ENCODE measurements around the gene PAGE1. TPM values are rescaled to one million over a fixed set of nuclear protein-coding genes. Genes with fewer than 3 reads are reported as not detected.

The PAGE1 gene
- total and polyA plus RNA-seq, 8 donors = not detected

DNA sequence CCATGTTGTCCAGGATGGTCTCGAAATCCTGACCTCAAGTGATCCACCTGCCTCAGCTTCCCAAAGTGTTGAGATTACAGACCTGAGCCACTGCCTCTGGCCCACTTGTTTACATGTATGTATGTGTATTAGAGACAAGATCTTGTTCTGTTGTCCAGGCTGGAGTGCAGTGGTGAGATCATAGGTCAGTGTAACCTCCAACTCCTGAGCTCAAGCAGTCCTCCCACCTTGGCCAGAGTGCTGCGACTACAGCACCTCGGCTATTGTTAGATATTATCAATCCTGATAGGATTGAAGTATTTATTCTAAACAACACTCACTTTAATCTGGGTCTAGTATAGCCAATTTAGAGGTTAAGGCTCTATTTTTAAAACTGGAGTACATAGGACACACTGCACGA is 36.0 kb downstream of the PAGE1 start:
- no peaks in the 10 kb centered on the region for H3K4me1 ChIP-seq
- DNase-seq = no peak
- no peak overlapping the region for H3K4me3 ChIP-seq
- H3K27ac ChIP-seq = no peak overlapping the region
- no peaks in the 10 kb centered on the region for H3K36me3 ChIP-seq
- H3K9me3 ChIP-seq = no peaks in the 10 kb centered on the region
- TF ChIP-seq POLR2A (IDR thresholded peaks at IDR 0.05) = no peak
- TF ChIP-seq, protein P1, sequence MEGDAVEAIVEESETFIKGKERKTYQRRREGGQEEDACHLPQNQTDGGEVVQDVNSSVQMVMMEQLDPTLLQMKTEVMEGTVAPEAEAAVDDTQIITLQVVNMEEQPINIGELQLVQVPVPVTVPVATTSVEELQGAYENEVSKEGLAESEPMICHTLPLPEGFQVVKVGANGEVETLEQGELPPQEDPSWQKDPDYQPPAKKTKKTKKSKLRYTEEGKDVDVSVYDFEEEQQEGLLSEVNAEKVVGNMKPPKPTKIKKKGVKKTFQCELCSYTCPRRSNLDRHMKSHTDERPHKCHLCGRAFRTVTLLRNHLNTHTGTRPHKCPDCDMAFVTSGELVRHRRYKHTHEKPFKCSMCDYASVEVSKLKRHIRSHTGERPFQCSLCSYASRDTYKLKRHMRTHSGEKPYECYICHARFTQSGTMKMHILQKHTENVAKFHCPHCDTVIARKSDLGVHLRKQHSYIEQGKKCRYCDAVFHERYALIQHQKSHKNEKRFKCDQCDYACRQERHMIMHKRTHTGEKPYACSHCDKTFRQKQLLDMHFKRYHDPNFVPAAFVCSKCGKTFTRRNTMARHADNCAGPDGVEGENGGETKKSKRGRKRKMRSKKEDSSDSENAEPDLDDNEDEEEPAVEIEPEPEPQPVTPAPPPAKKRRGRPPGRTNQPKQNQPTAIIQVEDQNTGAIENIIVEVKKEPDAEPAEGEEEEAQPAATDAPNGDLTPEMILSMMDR (IDR thresholded peaks at IDR 0.05) = no peak
- TF ChIP-seq EP300 (IDR thresholded peaks at IDR 0.05) = no peak
- TF ChIP-seq POLR2AphosphoS5 (IDR thresholded peaks at IDR 0.05) = no peak
- intact Hi-C loops (cut with DNase I; ENCODE audit: low total_unique reads) = no loop called here
- 41 to 56% (median 48%) methylated on average over 4 of the region's 4 CpGs for WGBS, 5 donors
- H3K27me3 ChIP-seq = peaks cover 0 to 1% (median 0%) of the 10 kb centered on the region in 3 donors

DNA sequence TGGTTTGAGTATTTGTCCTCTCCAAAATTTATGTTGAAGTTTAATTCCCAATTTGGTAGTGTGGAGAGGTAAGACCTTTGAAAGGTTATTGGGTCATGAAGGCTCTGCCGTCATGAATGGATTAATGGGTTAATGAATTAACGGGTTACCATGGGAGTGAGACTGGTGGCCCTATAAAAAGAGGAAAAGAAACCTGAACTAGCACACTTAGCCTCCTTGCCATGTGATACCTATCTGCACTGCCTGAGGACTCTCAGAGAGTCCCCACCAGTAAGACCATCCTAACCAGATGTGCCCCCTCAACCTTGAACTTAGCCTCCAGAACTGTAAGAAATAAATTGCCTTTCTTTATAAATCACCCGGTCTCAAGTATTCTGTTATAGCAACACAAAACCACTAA is 39.3 kb downstream of the PAGE1 start:
- Histone ChIP-seq H3K9me3 (no peaks in the 10 kb centered on the region), H3K36me3 (no peaks in the 10 kb centered on the region), H3K27ac (no peak overlapping the region), H3K4me3 (no peak overlapping the region), H3K4me1 (no peaks in the 10 kb centered on the region), H3K27me3 (peaks cover 0 to 4% (median 0%) of the 10 kb centered on the region in 3 donors)
- intact Hi-C loops (cut with DNase I; ENCODE audit: low total_unique reads) = no loop called here
- DNase-seq = no peak
- WGBS, 5 donors = 56 to 83% (median 74%) methylated on average over 3 of the region's 3 CpGs
- TF ChIP-seq EP300 (IDR thresholded peaks at IDR 0.05) = no peak
- TF ChIP-seq POLR2AphosphoS5 (IDR thresholded peaks at IDR 0.05) = no peak
- no peak for TF ChIP-seq POLR2A (IDR thresholded peaks at IDR 0.05)
- TF ChIP-seq, protein P1 (IDR thresholded peaks at IDR 0.05) = no peak

DNA sequence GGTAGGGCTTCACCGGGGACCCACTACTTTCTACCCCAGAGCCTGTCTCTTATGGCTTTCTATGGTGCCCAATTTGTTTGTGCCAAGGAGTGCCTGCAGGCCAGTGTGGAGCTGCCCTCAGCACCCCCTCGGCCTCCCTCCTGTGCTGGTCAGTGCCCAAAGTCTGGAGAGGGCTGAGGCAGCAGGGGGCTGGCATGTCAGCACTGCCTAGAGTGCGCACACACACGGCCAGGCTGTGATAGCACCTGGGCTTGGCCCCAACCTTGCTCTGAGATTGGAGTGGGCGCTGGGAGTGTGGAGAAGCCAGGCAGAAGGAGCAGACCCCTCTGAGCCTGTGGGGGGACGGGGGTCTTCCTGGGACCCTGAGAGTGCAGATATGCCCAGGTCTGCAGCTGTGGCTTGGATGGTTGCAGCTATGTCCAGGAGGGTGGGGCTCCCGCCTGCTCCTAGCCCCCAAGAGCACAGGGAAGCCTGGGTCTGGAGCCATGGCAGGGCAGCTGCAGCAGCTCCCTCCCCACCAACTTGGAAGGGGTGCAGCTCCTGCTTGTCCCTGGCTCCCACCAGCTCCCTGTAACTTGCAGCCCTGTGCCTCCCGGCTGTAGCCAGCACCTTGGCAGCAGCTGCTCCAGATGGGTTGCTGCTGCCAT is 50.7 kb downstream of the PAGE1 start:
- Histone ChIP-seq H3K27me3 (peaks cover 0 to 26% (median 0%) of the 10 kb centered on the region in 3 donors), H3K9me3 (no peaks in the 10 kb centered on the region), H3K36me3 (no peaks in the 10 kb centered on the region), H3K4me3 (no peak overlapping the region), H3K27ac (no peak overlapping the region), H3K4me1 (no peaks in the 10 kb centered on the region)
- TF ChIP-seq EP300 (IDR thresholded peaks at IDR 0.05) (no peak), POLR2A (IDR thresholded peaks at IDR 0.05) (no peak), POLR2AphosphoS5 (IDR thresholded peaks at IDR 0.05) (no peak)
- TF ChIP-seq, protein P1 (IDR thresholded peaks at IDR 0.05) = no peak
- 70 to 100% (median 86%) methylated on average over 1 to 8 of the region's 8 CpGs for WGBS, 5 donors
- DNase-seq = no peak
- intact Hi-C loops (cut with DNase I; ENCODE audit: low total_unique reads) = no loop called here

Other genes starting within 250 kb of the PAGE1 start
- not detected for gene GAGE12C, start 163.8 kb downstream of the PAGE1 start, total RNA-seq
- gene GAGE12C, start 163.8 kb downstream of the PAGE1 start, polyA plus RNA-seq = not detected
- not detected for gene GAGE12D, start 154.3 kb downstream of the PAGE1 start, total RNA-seq
- not detected for gene GAGE12D, start 154.3 kb downstream of the PAGE1 start, polyA plus RNA-seq
- gene GAGE12E, start 144.7 kb downstream of the PAGE1 start, total RNA-seq = not detected
- not detected for gene GAGE12E, start 144.7 kb downstream of the PAGE1 start, polyA plus RNA-seq
- gene GAGE12F, start 135.1 kb downstream of the PAGE1 start, total RNA-seq = not detected
- gene GAGE12F, start 135.1 kb downstream of the PAGE1 start, polyA plus RNA-seq = not detected
- gene GAGE12G, start 125.6 kb downstream of the PAGE1 start, total RNA-seq = not detected
- gene GAGE12G, start 125.6 kb downstream of the PAGE1 start, polyA plus RNA-seq = not detected
- gene GAGE12H, start 116.0 kb downstream of the PAGE1 start, total RNA-seq = not detected
- not detected for gene GAGE12H, start 116.0 kb downstream of the PAGE1 start, polyA plus RNA-seq
- not detected for gene GAGE2A, start 106.5 kb downstream of the PAGE1 start, total RNA-seq
- gene GAGE2A, start 106.5 kb downstream of the PAGE1 start, polyA plus RNA-seq = not detected
- gene GAGE1, start 97.0 kb downstream of the PAGE1 start, total RNA-seq = not detected
- not detected for gene GAGE1, start 97.0 kb downstream of the PAGE1 start, polyA plus RNA-seq
- gene PAGE4, start 133.3 kb upstream of the PAGE1 start, total RNA-seq = not detected
- not detected for gene PAGE4, start 133.3 kb upstream of the PAGE1 start, polyA plus RNA-seq
- 1 to 10 TPM in 3 of 5 donors, under 1 TPM in 1, not detected in 1; 0.29 to 4.0 (median 2.1) TPM for gene USP27X, start 183.5 kb upstream of the PAGE1 start, total RNA-seq
- gene USP27X, start 183.5 kb upstream of the PAGE1 start, polyA plus RNA-seq = 1 to 10 TPM; 1.6 to 2.3 (median 2.1) TPM
- gene CLCN5, start 226.6 kb upstream of the PAGE1 start, total RNA-seq = 10 to 100 TPM in 1 of 5 donors, 1 to 10 TPM in 4; 1.2 to 13.8 (median 8.1) TPM
- 1 to 10 TPM in 1 of 3 donors, under 1 TPM in 2; 0.31 to 1.5 (median 0.93) TPM for gene CLCN5, start 226.6 kb upstream of the PAGE1 start, polyA plus RNA-seq